T47D (cell line): ENCODE results near the gene RNASET2.
"Not testable (repeated sequence)": the region's sequence is repeated elsewhere in the genome, so short reads cannot be mapped to it uniquely, and the experiment has no call there.

Source experiments
- DNase-seq, 2 experiments: peaks; one replicate each; pipeline versions ENCODE4 v3.0.0 to v3.0.0-alpha.2; 2011 to 2012; ENCODE audit warnings: low read depth in 1 of 2, low spot score in 1 of 2
- JUND ChIP-seq: IDR thresholded peaks from 2 replicates; pipeline ENCODE4 v1.6.1; 2012; ENCODE audit warnings: low read depth
- in situ Hi-C: cut with HindIII; loops from 2 replicates; pipeline ENCODE4 v1.10.0; 2016; ENCODE audit warnings: low sequenced_read_pairs, low pct_unique_long_range_greater_than_20kb

Gene RNASET2

DNA sequence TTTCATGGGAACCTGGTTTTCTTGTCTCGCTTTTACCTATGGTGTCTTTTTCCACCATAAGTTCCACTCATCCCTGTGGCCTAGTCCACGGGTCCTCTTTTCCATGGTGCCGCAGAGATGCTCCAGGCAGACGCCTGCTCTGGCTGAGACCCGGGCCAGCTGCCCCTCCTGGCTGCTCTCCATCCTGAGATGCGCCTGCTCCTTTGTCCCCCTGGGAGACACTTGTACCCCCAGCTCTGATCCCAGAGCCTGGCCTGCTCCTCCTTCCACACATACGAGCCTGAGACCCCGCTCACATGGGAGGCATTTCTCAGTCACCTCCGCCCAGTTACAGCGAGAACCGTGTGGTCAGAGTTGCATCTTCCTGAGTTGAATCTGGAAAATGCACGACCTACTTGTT is 29.6 kb downstream of the RNASET2 start:
- in situ Hi-C loops = no loop called here
- no peak for TF ChIP-seq JUND
- no peak for DNase-seq

- TF ChIP-seq JUND = no peak
- in situ Hi-C loops = no loop called here
- no peak for DNase-seq
Measured at GRCh38 chr6:166925141-166925996, 31.0 kb downstream of the RNASET2 start.

DNA sequence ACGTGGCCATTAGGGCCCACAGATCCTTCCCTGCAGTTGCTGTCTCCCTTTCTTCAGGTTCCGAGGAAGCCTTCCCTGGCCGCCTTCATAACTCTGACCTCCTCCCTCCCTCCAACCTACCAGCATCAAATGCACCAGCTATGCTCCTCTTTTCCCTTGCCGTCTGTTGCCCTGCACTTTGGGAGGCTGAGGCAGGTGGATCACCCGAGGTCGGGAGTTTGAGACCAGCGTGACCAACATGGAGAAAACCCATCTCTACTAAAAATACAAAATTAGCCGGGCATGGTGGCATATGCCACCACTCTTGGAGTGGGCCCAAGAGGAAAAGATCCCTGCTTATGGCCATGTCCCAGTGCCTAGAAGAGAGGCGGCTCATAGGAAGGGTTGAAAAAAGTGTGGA is 31.8 kb downstream of the RNASET2 start:
- no peak for DNase-seq
- no peak for TF ChIP-seq JUND
- in situ Hi-C loops = no loop called here

- no peak for TF ChIP-seq JUND
- no peak for DNase-seq
- in situ Hi-C loops = no loop called here
Measured at GRCh38 chr6:166922937-166923336, 33.4 kb downstream of the RNASET2 start.

DNA sequence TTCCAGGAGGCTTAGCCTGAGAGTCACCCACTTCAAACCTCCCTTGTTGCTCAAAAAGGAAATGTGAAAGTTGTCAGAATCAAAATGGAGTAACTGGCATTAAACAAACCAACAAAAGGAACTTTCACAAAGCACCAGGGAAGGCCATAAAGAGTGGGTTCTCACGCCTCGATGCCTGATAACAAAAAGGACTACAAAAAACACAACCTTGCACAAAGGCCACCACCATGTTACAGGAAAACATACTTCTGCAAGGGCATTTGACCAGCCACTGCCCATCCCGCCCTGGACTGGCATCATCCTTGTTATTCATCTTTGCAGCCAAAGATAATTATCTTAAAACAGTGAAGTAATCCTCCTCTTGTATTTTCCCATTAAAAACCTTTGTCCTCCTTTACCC is 34.8 kb downstream of the RNASET2 start:
- in situ Hi-C loops = no loop called here
- no peak for TF ChIP-seq JUND
- no peak for DNase-seq

GRCh38 chr6:166916824-166917223 is 39.5 kb downstream of the RNASET2 start:
- no peak for TF ChIP-seq JUND

GRCh38 chr6:166915484-166915883 is 40.9 kb downstream of the RNASET2 start:
- DNase-seq, in situ Hi-C loops: not testable (repeated sequence)

More at GRCh38 chr6:166916824-166917223, 39.5 kb downstream of the RNASET2 start:
- no peak for DNase-seq
- in situ Hi-C loops = no loop called here

DNA sequence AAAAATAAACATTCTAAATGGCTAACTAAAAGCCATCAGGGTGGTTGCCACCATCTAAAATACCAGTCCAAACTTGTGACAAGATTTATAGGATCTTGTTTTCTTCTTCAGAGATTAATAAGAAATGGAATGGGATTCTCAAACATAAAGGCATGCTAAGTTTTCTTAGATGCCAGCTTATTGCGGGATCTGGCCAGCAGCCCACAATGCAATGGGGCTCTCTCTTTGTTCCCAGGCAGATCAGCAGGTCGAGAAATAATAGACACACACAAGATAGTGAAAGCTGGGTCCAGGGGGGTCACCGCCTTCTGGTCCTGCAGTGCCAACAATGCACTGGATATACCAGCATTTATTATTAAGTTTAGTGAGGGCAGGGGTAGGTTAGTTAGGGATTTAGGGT is 41.4 kb downstream of the RNASET2 start:
- DNase-seq, in situ Hi-C loops: not testable (repeated sequence)

GRCh38 chr6:166911248-166911677 is 45.1 kb downstream of the RNASET2 start:
- DNase-seq = no peak
- no peak for TF ChIP-seq JUND
- in situ Hi-C loops = no loop called here

GRCh38 chr6:166910601-166911000 is 45.7 kb downstream of the RNASET2 start:
- in situ Hi-C loops = no loop called here
- TF ChIP-seq JUND = no peak
- DNase-seq = no peak

DNA sequence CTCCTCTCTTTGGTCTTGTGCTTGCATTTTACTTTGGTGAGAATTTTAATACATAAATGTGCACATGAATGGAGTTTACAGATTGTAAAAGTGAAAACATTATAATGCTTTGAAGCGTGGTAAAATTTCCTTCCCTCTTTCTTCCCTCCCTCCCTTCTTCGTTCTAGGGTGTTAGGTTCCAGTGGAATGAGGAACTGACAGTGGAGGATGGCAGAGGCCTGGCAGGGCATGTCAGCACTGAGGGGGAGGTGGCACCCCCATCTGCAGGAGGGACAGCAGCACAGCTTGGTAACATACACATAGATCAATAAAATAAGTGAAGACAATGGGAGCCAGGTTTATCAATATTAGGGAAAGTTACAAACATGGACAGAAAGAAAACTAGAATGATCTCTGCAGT is 47.5 kb downstream of the RNASET2 start:
- in situ Hi-C loops = no loop called here
- no peak for TF ChIP-seq JUND
- DNase-seq = no peak

DNA sequence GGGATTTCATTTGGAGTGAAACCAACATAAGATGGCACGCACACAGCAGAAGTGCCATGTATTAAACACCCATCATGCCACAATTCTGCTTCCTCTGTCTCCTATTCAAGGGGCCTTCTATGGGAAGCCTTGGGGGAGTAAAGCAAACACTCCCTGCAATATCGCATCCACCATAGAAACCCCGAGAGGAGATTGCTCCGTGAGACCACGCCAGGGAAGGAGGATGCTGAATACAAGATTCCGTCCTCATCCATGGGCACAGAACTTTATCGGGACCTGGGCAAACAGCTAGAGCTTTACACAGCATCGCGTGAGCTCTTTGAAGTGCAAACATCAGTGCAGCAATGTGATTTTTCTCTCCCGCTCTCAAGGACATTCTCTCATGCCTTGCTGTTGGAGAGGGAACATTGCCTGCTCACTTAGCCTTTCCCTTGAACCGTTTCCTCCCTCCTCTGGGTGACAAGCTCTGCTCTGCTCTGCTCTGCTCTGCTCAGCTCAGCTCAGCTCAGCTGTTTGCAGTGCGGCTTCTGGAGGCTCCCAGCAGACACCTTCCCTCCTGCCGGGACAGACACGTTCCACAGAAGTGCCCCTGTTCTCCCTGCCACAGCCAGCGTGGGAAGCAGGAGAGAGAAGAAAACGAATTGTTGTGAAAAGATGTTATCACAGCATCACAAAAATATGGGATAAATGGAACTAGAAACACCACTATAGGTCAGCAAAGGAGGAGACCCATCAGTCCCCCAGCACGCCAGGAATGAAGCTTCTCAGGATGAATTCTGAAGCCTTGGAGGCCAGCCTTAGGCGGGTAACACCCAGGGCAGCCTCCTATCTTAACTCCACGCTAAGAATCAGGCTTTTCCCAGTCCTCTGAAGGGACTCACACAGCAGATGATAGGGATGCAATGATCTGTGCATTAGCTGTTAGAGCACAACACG is 48.2 kb downstream of the RNASET2 start:
- no peak for TF ChIP-seq JUND
- no peak for DNase-seq
- in situ Hi-C loops = no loop called here

GRCh38 chr6:166907373-166907841 is 48.9 kb downstream of the RNASET2 start:
- TF ChIP-seq JUND = no peak
- no peak for DNase-seq
- in situ Hi-C loops = no loop called here
